Measurements from ENCODE around the gene TREX2.

TREX2 gene

DNA sequence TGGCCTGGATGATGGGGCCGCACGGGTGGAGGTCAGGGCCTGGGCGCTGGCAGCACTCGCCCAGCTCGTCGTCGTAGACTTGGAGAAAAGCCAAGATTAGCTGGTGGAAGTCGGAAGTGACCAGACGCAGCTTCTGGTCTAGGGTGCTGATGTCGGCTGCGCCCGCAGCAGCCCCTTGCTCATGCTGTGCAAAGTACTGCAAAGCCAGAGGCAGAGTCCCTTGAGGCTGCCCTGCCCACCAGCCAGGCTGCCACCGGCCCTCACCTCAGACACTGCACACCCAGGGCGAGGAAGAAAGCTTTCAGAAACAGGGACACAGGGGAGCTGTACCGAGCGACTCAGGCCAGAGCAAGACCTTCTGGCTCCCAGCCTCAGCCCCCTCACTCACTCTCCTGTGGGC lies 9.7 kb upstream of the TREX2 start:
- no peak for DNase-seq (ENCODE audit: low read depth)

DNA sequence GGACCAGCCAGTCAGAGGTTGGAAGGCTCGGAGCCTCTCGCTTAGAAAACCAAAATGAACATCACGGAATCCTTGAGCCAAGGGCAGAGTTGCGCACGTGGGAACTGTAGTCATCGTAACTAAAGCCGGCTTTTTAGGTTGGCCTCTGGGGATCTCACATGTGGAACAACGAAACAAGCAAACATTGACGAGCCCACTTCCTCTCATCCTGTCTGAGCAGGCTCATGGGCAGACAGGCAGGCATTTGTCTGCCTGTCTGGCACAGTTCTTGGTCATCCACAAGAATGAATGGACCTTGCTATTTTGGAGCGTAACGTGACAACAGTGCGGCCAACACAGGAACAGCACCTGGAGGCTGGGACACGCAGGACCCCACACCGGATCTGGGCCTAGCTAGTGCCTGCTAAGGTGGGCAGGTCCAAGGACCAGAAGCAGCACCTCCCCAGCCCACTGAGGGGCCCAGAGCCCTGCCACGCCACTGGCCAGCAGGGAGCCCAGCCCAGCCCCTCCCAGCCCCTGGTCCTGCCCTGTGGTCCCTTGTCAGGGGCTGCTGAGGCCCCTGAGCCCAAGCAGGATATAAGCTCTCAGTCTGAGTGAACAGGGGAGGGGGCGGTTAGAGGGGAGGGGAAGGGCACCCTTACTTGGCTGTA lies 9.2 kb upstream of the TREX2 start:
- DNase-seq (ENCODE audit: low read depth) = no peak

DNA sequence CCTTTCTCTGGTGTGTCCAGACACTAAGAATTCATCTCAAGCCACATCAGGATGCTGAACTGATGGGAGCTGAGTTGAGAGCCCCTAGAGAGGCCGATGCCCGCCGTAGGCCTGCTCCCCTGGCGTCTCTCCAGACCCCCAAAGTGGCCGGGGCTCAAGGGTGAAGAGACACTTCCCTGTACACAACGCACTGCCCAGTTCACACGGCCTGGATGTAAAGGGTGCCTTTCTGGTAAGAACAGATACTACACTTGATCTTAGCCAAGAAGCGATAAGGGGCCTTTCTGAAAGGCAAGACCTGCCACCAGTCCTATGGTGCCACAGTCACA lies 5.1 kb upstream of the TREX2 start:
- DNase-seq (ENCODE audit: low read depth) = no peak

DNA sequence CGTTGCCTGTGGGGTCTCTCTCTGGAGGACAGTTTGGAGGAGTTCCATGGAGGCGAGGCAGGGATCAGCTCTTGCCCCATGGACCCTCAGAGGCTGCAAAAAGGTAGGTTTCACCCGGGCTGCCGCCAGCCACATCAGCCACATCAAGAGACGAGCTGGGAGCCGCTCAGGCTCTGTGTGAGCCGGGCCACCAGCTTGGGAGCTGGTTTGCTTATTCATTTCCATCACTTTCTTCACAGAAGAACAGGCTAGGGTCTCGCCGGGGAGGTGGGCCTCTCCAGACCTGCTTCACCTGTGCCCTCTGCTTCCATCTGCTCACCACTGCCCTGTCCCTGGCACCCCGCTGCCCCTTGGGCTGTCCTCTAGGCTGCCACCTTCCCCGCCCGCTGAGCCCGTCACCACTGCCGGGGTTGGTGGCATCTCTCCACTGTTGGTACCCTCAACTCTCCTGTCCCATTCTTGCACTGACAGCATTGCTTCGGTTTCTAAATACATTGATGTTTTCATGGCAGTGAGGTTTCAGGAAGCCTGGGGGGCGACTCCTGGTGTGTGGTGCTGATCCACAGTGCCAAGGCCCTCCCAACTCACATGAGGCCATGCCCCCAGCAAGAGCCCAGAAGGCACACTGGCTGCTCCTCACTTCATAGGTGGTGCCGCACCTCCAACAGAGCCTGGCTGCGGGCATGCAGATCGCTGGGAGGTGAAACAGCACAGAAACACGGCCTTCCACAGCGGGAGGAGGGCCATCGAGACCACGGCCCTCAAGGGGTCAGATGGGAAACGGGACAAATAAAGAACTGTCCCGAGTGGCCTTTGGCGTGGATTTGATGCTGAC lies 4.5 kb upstream of the TREX2 start:
- no peak for DNase-seq (ENCODE audit: low read depth)

DNA sequence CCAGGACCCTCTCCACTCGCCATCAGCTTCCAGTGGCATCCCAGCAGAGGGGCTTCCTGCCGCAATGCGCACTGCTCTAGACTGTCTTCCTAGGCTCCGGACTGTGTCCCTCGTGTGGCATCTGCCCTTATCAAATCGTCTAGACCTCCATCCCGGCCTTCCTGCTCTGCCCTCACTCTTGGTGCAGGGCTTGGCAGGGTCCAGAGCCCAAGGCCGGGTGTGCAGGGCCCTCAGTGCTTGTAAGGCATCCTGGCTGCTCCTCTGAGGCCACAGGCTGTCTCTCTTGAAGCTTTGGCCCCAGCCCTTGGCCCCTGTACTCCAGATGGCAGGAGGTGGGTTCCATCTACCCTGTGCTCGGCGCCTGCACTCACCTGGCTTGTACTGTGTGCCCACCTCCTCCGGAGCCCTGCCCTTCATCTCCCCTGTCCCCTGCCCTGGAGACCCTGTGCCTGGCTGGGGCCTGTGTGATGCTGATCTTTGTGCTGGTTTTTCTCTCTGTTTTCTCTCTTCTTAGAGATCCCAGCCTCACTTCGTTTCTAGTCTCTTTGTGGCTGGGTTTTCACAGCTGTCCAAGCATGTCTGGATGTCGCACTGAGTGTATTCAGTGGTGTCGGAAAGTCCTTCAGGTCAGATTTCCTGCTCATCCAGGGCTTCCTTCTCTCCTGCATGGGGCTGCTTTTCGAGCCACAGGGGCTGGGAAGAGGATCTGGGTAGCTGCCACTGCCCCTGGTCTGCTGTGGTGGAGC lies 3.7 kb upstream of the TREX2 start:
- no peak for DNase-seq (ENCODE audit: low read depth)

DNA sequence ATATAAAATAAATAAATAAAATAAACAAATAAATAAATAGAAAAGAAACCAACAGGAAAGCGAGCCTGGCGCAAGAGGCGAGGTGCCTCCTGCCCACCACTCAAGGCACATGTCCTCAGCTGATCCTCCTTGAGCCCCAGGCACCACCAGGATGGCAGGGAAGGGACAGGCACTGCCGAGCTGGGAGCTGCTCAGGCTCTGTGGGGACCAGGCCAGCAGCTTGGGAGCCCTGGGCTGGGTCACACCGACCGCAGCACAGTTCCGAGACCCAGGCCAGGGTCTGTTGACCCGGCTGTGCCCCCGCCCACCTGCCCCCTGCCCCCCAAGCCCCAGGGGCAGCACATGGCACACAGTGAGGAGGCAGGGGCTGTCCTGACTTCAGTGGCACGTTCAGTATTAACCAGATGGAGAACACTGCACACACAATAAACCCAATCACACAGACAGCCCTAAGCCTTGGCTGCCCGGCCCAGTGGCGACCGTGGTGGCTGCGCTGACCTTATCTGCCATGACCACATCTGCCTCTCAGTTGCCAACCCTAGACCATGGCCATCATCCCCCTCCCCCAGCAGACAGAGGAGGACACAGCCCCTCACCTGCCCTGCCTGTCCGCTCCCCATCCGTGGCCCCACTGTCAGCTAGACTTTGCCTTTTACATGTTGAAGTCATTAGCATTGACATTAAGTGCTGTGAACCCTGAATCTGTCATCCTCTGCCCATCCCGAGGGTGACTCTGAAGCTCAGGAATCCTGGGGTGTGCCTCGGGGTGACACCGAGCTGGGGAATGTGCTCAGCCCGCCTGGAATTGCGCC lies 2.9 kb upstream of the TREX2 start:
- DNase-seq (ENCODE audit: low read depth) = no peak

DNA sequence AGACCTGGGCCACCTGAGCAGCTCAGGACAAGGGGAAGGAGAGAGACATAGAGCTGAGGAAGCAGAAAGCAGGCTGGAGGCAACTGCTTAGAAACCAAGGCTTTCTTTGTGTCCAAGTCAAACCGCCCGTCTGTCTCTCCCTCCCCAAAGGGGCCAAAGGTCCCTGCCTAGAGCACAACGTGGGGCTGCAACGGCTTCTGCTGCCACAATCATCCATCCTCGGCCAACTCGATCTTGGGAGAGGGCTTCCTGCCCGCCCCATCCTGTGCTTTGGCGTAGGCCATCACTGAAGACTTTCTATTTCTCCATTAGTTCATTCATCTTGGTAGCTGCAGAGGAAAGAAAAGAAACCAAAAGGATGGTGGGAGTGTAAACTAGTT lies 1.7 kb upstream of the TREX2 start:
- no peak for DNase-seq (ENCODE audit: low read depth)

DNA sequence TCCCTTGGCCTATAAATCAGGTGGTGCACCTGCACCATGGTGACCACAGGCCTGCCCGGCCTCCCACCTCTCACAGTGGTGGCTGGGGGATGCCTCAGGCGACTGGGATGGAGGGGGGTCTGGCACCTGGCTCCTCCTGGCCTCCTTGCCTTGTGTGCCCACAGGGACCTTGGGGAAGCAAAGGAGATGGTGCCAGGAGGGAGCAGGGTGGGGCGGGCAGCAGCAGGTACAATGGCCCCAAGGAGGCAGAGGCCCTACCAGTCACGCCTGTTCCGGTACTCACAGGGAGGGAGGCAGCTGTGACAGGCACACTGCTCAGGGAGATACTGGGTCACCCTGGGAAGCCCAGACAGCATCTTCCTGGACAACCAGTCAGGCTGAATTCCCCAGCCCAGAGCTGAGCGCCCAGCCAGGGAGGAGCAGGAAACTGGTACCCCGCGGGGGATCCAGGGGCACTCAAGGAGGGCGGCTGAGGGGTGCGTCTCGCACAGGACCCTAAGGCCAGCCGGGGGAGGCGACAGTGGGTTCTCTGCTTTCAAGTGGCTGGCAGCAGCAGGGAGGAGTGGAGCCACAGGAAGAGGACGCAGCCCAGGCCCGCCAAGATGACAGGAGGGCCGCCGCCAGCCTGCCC lies 1.2 kb upstream of the TREX2 start:
- DNase-seq (ENCODE audit: low read depth) = no peak

DNA sequence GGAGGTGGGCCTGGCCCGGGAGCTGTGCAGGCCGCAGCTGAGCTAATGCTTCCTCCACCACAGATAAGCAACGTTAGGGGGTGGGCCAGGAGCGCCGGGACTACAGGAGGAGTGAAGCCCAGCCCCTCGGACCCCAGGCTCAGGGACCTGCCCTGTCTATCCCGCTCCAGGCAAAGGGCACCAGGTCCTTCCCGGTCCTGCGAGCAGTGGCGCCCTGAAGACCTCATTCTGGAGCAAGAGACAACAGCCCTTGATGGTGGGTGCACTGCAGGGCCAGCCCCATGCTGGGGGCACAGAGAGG lies 730 bp upstream of the TREX2 start:
- DNase-seq (ENCODE audit: low read depth) = no peak

DNA sequence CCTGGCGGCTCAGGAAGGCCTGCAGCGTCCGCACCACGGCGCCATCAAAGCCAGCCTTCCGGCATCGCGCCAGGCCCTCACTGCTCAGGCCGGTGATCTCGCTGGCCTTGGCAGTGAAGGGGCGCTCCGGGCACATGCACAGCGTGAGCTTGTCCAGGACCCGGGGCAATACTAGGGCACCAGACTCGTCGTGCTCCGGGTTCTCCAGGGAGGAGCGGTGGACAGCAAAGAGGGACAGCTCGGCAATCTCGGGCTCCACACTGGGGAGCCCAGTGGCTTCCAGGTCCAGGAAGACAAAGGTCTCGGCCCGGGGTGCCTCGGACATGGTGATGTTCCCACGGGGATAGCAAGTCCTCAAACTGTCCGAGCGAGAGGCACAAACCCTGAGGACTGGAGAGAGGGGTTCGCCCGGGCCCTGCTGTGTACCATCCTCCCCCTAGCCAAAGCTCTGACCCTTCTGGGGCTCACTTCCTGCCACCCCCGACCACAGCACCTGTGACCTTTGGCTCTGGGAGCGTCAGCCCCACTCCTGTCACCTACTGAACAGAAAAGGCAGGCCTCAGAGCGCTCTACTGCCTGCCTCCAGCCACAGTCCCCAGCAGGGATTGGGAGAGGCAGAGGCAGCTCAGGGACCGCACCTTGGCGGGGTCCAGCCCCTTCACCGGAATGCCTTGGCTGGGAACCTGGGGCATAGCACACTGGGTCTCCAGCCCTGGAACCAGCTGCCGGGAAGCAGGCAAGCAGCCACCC lies 575 bp downstream of the TREX2 start:
- DNase-seq (ENCODE audit: low read depth) = no peak

DNA sequence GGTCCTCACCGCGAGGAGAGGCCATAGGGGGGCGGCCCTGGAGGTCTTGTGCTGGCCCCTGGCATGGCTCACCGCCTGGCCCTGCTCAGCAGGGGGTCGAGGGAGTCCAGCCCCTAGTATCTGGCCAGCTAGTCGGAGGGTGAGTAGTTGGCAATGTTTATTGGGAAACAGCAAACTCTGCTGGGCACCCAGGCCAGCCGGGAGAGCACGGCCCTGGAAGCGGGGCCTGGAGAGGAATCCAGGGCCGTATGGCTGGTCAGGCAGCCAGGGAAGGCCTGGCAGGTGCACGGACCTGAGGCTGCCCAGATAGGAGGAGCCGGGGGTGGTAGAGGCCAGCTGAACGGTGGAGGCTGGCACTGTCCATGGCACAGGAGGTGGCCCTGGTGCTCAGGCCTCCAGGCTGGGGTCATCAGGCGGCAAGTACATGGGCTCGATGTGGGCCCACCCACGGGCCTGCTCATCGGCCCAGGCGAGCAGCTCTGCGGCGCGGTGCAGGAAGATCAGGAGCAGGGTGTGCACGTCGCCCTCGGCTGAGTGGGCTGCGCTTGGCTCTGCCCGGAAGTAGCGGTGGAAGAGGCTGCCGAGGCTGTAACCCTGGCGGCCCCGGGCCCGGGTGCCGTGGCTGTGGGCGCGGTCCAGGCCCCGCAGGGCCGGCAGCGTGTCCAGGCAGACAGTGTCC lies 1.4 kb downstream of the TREX2 start:
- DNase-seq (ENCODE audit: low read depth) = no peak

DNA sequence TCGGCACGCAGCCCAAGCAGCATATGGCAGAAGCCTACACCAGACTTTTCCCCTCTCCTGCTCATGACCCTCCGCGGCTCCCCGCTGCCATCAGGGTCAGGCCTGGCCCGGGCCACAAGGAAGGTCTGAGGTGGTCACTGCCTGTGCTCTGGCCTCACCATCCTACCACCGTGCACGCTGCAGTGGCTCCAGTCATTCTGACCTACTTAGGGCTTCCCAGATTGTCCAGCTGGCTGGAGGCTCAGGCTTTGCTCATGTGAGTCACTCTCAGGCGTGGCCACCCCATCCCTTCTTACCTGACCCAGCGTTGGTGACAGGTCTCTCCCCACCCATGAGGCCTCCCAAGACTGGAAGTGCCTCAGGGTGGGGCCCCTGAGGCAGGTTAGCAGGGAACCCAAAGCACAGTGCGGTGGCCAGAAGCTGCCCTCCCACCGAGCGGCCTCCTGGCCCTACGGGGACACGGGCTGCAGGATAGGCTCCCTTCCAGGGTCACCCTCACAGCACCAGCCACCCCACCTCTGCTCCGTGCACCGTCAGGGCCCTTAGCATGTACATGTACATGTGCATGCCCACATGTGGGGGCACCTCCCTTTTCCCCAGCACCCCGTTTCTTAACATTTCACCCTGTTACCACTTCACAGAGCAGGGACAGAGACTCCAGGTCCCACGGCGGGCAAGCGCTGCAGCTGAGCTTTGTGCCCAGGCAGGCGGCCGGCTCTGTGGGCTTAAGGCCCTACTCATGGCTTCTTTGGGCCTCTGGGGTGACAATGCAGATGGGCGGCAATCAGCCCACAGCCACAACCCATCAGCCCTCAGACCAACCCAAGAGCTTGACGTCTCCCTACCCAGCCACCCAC lies 2.2 kb downstream of the TREX2 start:
- no peak for DNase-seq (ENCODE audit: low read depth)

DNA sequence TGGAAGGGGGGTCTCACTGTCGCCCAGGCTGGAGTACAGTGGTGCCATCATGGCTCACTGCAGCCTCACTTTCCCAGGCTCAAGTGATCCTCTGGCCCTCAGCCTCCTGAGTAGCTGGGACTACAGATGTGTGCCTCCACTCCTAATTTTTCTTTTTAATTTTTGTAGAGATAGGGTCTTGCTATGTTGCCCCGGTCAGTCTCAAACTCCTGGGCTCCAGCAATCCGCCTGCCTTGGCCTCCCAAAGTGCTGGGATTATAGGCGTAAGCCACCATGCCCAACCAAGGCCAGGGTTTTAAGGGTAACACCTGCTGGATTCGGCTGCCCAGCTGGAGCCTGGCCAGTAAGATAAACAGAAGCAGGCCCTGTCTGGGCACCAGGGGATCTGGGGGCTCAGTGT lies 3.4 kb downstream of the TREX2 start:
- DNase-seq (ENCODE audit: low read depth) = no peak

DNA sequence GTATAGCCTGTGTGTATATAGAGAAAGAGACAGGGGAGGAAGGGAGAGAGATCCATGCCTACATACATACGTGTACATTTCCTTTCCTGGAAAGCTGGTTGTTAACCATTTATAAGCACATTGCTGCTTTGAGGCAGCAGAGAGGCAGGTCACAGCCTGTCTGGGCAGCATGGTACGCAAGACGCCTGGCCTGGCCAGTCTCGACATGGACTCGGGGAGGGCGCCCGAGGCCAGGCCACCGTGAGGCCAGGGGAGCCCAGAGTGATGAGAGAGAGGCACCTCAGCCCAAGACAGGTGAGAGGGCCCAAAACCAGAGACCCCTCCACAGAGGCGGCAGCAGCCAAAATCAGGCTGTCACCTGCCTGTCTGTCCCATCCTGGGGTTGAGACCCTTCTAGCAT lies 3.9 kb downstream of the TREX2 start:
- DNase-seq (ENCODE audit: low read depth) = no peak

DNA sequence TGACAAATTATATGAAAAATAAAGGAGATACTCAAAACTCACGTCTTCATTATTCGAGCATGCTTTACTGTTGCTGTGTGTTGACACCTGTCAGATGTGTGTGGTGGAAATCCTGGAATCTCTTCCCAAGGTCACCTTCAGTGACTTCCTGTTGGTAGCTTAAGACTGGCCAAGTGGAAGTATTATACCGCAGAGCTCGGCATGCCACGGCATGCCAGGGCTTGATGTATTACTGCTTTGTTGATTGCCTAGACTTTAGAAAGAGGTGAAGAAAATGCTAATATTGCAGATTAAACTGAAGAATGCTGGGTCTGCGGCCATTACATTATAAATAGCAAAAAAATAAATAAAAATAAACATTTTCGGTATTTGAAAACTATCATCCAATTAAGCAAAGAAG lies 4.6 kb downstream of the TREX2 start:
- DNase-seq (ENCODE audit: low read depth) = no peak

DNA sequence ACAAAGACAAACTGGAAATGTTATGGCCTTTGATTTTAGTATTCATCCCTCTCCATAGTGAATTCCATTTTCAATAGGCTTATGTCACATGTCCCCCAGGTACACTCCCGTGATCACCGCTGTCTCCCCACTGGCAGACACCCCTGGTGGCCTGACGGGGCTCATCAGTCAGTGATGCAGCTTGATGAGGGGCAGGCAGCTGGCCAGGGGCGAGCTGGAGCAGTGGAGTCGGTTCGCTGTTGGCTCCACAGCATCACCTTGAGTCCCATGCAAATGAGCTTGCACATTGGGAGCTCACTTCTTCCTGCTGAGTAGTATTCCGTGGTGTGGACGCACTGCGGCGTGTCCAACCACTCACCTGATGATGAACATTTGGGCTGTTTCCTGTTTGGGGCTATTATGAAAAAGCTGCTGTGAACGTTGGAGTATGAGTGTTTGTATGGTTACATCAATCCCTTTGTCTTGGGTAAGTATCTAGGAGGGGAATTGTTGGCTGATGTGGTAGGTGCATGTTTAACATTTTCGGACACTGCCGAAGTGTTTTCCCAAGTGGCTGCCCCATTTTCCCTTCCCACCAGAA lies 5.2 kb downstream of the TREX2 start:
- no peak for DNase-seq (ENCODE audit: low read depth)

DNA sequence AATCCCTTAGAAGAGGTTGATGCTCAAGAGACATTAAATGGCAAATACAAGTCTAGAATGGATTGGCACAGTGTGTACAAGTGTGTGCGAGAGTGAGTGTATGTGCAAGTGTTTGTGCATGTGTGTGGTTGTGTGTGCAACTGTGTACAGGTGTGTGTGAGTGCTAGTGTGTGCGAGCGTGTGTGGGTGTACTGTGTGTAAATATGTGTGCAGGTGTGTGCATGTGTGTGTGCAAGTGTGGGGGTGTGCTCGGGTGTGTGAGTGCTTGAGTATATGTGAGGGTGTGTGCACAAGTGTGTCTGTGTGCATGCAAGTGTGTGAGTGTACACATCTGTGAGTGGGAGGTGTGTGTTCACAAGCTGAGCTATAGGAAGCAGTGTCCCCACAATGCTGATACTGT lies 5.9 kb downstream of the TREX2 start:
- no peak for DNase-seq (ENCODE audit: low read depth)

DNA sequence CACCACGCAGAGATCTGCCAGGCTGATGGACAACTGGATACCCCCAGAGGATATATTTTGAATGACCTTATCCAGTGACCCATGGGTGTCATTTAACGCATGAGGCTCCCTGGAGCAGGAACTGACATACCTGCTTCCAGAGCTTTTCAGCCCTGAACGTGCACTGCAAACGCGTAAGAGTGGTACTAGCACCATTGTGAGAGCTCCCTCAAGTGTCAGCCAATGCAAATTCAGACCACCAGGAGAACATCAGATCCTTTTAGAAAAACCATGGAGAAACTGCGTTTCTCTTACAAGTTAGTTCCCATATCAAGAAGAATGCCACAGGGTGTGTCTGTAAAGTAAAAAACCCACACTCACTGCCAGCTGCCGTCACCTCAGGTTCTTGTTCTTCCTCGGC lies 7.3 kb downstream of the TREX2 start:
- DNase-seq (ENCODE audit: low read depth) = no peak

DNA sequence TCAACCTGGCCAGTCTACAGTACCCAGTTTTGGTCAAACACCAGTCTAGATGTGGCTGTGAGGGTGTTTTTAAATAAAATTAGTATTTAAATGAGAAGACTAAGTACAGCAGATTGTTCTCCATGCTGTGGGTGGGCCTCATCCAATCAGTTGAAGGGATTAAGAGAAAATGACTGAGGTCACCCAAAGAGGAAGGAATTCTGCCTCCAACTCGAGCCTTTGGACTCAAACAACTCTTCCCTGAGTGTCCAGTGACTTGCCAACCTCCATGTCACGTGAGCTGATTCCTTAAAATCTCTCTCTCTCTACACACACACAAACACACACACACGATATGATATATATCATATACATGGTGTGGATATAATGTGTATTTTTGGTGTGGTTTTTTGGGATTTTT lies 10.0 kb downstream of the TREX2 start:
- no peak for DNase-seq (ENCODE audit: low read depth)

DNA sequence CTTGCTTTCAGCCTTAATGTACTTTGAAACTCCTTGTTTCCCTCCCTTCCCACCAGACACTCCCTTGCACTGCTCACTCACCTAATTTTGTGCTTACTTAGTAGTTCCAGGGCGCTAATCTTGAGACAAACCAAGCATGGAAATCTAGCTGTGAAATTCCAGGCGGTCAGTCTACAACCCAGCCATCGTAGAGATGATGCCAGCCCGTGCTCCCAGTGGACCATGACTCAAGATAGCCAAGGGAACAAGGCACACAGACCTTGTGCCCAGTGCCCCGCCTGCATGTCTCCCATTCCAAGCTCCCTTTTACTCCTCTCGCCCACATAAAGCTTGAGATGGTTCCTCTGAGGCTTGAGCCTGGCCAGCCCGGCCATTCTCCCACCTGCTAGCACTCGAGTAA lies 11.1 kb downstream of the TREX2 start:
- DNase-seq (ENCODE audit: low read depth) = no peak

Measured in stromal cell of bone marrow (primary cell).